ENCODE results near the gene KLF7.

DNA sequence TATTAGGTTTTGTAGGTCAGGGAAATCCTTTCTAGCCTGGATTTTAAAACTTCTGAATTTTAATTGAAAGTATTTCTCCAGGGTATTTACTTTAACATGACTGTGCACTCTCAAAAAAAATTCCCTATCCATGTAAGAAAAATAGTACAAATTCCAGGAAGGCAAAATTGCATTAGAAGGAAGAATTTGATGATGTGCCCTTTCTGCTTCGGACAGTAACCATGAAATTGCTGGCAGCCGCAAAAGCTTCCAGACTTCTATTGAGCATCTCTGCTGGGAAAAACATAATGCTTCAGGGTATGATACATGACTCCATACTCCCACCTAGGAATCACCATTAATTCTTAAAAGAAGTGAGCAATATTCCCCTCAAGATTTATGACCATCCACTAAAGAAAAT is 17.2 kb upstream of the KLF7 start:
- TF ChIP-seq, protein P1, sequence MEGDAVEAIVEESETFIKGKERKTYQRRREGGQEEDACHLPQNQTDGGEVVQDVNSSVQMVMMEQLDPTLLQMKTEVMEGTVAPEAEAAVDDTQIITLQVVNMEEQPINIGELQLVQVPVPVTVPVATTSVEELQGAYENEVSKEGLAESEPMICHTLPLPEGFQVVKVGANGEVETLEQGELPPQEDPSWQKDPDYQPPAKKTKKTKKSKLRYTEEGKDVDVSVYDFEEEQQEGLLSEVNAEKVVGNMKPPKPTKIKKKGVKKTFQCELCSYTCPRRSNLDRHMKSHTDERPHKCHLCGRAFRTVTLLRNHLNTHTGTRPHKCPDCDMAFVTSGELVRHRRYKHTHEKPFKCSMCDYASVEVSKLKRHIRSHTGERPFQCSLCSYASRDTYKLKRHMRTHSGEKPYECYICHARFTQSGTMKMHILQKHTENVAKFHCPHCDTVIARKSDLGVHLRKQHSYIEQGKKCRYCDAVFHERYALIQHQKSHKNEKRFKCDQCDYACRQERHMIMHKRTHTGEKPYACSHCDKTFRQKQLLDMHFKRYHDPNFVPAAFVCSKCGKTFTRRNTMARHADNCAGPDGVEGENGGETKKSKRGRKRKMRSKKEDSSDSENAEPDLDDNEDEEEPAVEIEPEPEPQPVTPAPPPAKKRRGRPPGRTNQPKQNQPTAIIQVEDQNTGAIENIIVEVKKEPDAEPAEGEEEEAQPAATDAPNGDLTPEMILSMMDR (IDR thresholded peaks at IDR 0.05), result no peak
- TF ChIP-seq EP300 (IDR thresholded peaks at IDR 0.05) (no peak), POLR2A (IDR thresholded peaks at IDR 0.05) (no peak)
